GM12878 (cell line): ENCODE data around the gene SYCE3. TPM values are rescaled to one million over a fixed set of nuclear protein-coding genes. Genes with fewer than 3 reads are reported as not detected.

ENCODE experiments used
- BHLHE40 ChIP-seq, 2 experiments: fragments of 450-650 bp in 1 of 2; IDR thresholded peaks; 2 replicates each; pipeline ENCODE4 v1.6.1; 2011 to 2017; ENCODE audit warnings: low read depth in 2 of 2, borderline replicate concordance in 1 of 2, improper control_type of control experiment in 1 of 2, low read length in 1 of 2, mild to moderate bottlenecking in 1 of 2
- CHD2 ChIP-seq: IDR thresholded peaks from 2 replicates; pipeline ENCODE4 v1.6.1; 2011; ENCODE audit warnings: low read depth, low read length, improper control_type of control experiment, borderline replicate concordance
- ESRRA ChIP-seq: IDR thresholded peaks from 2 replicates; pipeline ENCODE4 v1.6.1; 2012; ENCODE audit warnings: mild to moderate bottlenecking, low read length, improper control_type of control experiment
- HDGF ChIP-seq: fragments of 450-650 bp; IDR thresholded peaks from 2 replicates; pipeline ENCODE4 v1.6.1; 2016; ENCODE audit warnings: antibody characterized with exemption
- IKZF1 ChIP-seq: fragments of 450-650 bp; conservative IDR thresholded peaks from 2 replicates; pipeline ENCODE4 v1.6.1; 2017; ENCODE audit warnings: antibody characterized with exemption, mild to moderate bottlenecking
- NFYA ChIP-seq: IDR thresholded peaks from 2 replicates; pipeline ENCODE4 v1.6.1; 2011; ENCODE audit warnings: low read depth, mild to moderate bottlenecking, low read length, improper control_type of control experiment, borderline replicate concordance
- RBBP5 ChIP-seq: fragments of 200-600 bp; sonication (generic); conservative IDR thresholded peaks from 2 replicates; pipeline ENCODE4 v1.6.1; 2016
- STAT1 ChIP-seq: fragments of 450-650 bp; conservative IDR thresholded peaks from 2 replicates; pipeline ENCODE4 v1.6.1; 2014; ENCODE audit warnings: antibody characterized with exemption, mild to moderate bottlenecking
- SUPT20H ChIP-seq: IDR thresholded peaks from 2 replicates; pipeline ENCODE4 v1.6.1; 2011; ENCODE audit warnings: low read depth, mild to moderate bottlenecking, low read length, moderate library complexity, borderline replicate concordance; ENCODE audit not compliant: control insufficient read depth
- polyA plus RNA-seq, 11 experiments: library from polyadenylated mRNA; depleted of rRNA in 4 of 11; unstranded in 6 of 11; stranded (reverse) in 5 of 11; fragments of >200 nt; fragmentation: Nextera tagmentation in 4 of 11; fragmentation: Illumina TruSeq in 1 of 11; extraction: Ambion mirVana in 4 of 11; extraction: Trizol in 1 of 11; gene quantifications; 1 replicate in 1 of 11; 2 replicates in 10 of 11; pipeline versions ENCODE4 v1.2.1 to v1.2.3, GENCODE V29; 2011 to 2016; ENCODE audit warnings: inconsistent platforms in 2 of 11, missing spikeins in 2 of 11, low read depth in 1 of 11
- total RNA-seq, 4 experiments: library from RNA; depleted of rRNA in 3 of 4; stranded (reverse); fragments of >200 nt in 3 of 4; fragmentation: Illumina TruSeq in 1 of 4; extraction: Trizol in 1 of 4; gene quantifications; 2 replicates each; pipeline versions ENCODE4 v1.2.1 to v1.2.3, GENCODE V29; 2013 to 2021
- TF ChIP-seq, protein P1 (sequence below): fragments of 450-650 bp; IDR thresholded peaks from 2 replicates; pipeline ENCODE4 v1.6.1; 2017; ENCODE audit warnings: mild to moderate bottlenecking, moderate library complexity
- TF ChIP-seq, protein P2 (sequence below): fragments of 450-650 bp; IDR thresholded peaks from 2 replicates; pipeline ENCODE4 v1.6.1; 2017; ENCODE audit warnings: mild to moderate bottlenecking
- TF ChIP-seq, protein P3 (sequence below): fragments of 450-650 bp; IDR thresholded peaks from 2 replicates; pipeline ENCODE4 v1.6.1; 2016; ENCODE audit warnings: mild to moderate bottlenecking
- TF ChIP-seq, protein P4 (sequence below): IDR thresholded peaks from 2 replicates; pipeline ENCODE4 v1.6.1; 2011; ENCODE audit warnings: borderline replicate concordance, low read depth, mild to moderate bottlenecking, moderate library complexity, mixed read lengths, low read length; ENCODE audit not compliant: insufficient read depth; ENCODE audit errors: extremely low read length
- TF ChIP-seq, protein P5 (sequence below), 3 experiments: IDR thresholded peaks in 2 of 3; conservative IDR thresholded peaks in 1 of 3; 2 replicates each; pipeline ENCODE4 v1.5.1; 2011; ENCODE audit warnings: low read depth in 3 of 3, low read length in 3 of 3, mild to moderate bottlenecking in 3 of 3, control low read depth in 2 of 3, moderate library complexity in 2 of 3, inconsistent platforms in 1 of 3, mixed read lengths in 1 of 3; ENCODE audit not compliant: control insufficient read depth in 2 of 3, insufficient read depth in 1 of 3; ENCODE audit errors: extremely low read depth in 1 of 3

The SYCE3 gene
- total and polyA plus RNA-seq, 10 of the 15 experiments (the other 5 are each of a cell fraction or from before 2014, with no cell fraction given), result 0.38 to 0.91 (median 0.76) TPM; not detected in 4

DNA sequence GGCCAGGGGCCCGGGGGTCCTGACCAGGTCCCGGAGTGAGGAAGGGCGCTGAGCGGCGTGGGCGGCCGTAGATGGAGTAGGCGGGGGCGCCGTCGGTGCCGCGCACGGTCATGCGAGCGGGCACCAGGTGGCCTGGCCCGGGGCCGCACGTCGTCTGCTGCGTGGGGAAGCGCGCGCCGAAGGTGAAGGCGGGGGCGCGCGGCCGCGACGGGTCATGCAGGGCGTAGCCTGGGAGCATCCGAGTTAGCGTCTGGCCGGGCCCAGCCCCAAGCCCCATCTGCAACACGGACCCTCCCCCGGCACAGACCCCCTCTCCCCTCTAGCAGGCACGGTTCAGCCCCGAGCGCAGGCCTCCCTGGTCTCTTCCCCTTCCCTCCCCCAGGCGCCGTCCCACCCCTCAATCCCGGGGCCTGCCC lies 31.2 kb downstream of the SYCE3 start (continued):
- TF ChIP-seq, protein P1, sequence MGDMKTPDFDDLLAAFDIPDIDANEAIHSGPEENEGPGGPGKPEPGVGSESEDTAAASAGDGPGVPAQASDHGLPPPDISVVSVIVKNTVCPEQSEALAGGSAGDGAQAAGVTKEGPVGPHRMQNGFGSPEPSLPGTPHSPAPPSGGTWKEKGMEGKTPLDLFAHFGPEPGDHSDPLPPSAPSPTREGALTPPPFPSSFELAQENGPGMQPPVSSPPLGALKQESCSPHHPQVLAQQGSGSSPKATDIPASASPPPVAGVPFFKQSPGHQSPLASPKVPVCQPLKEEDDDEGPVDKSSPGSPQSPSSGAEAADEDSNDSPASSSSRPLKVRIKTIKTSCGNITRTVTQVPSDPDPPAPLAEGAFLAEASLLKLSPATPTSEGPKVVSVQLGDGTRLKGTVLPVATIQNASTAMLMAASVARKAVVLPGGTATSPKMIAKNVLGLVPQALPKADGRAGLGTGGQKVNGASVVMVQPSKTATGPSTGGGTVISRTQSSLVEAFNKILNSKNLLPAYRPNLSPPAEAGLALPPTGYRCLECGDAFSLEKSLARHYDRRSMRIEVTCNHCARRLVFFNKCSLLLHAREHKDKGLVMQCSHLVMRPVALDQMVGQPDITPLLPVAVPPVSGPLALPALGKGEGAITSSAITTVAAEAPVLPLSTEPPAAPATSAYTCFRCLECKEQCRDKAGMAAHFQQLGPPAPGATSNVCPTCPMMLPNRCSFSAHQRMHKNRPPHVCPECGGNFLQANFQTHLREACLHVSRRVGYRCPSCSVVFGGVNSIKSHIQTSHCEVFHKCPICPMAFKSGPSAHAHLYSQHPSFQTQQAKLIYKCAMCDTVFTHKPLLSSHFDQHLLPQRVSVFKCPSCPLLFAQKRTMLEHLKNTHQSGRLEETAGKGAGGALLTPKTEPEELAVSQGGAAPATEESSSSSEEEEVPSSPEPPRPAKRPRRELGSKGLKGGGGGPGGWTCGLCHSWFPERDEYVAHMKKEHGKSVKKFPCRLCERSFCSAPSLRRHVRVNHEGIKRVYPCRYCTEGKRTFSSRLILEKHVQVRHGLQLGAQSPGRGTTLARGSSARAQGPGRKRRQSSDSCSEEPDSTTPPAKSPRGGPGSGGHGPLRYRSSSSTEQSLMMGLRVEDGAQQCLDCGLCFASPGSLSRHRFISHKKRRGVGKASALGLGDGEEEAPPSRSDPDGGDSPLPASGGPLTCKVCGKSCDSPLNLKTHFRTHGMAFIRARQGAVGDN, result peak; percentile 79
- TF ChIP-seq ESRRA (no peak), BHLHE40 (IDR thresholded peaks at IDR 0.05; ENCODE audit: borderline replicate concordance in 1 of 2, low read depth in 2 of 2, low read length in 1 of 2) (peak; percentile 45 to 90; a peak in 3 of 4 replicates), IKZF1 (peak; percentile 54; the same call in 1 of the 2 replicates), RBBP5 (no peak), HDGF (no peak), SUPT20H (no peak), STAT1 (no peak), CHD2 (0 out of 2 replicates have a peak, but pooled peaks have one; percentile 17), NFYA (no peak)
- TF ChIP-seq, protein P2, sequence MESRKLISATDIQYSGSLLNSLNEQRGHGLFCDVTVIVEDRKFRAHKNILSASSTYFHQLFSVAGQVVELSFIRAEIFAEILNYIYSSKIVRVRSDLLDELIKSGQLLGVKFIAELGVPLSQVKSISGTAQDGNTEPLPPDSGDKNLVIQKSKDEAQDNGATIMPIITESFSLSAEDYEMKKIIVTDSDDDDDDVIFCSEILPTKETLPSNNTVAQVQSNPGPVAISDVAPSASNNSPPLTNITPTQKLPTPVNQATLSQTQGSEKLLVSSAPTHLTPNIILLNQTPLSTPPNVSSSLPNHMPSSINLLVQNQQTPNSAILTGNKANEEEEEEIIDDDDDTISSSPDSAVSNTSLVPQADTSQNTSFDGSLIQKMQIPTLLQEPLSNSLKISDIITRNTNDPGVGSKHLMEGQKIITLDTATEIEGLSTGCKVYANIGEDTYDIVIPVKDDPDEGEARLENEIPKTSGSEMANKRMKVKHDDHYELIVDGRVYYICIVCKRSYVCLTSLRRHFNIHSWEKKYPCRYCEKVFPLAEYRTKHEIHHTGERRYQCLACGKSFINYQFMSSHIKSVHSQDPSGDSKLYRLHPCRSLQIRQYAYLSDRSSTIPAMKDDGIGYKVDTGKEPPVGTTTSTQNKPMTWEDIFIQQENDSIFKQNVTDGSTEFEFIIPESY, result no peak
- TF ChIP-seq, protein P3, sequence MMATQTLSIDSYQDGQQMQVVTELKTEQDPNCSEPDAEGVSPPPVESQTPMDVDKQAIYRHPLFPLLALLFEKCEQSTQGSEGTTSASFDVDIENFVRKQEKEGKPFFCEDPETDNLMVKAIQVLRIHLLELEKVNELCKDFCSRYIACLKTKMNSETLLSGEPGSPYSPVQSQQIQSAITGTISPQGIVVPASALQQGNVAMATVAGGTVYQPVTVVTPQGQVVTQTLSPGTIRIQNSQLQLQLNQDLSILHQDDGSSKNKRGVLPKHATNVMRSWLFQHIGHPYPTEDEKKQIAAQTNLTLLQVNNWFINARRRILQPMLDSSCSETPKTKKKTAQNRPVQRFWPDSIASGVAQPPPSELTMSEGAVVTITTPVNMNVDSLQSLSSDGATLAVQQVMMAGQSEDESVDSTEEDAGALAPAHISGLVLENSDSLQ, result no peak
- TF ChIP-seq, protein P4, sequence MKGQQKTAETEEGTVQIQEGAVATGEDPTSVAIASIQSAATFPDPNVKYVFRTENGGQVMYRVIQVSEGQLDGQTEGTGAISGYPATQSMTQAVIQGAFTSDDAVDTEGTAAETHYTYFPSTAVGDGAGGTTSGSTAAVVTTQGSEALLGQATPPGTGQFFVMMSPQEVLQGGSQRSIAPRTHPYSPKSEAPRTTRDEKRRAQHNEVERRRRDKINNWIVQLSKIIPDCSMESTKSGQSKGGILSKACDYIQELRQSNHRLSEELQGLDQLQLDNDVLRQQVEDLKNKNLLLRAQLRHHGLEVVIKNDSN, result no peak
- TF ChIP-seq, protein P5, sequence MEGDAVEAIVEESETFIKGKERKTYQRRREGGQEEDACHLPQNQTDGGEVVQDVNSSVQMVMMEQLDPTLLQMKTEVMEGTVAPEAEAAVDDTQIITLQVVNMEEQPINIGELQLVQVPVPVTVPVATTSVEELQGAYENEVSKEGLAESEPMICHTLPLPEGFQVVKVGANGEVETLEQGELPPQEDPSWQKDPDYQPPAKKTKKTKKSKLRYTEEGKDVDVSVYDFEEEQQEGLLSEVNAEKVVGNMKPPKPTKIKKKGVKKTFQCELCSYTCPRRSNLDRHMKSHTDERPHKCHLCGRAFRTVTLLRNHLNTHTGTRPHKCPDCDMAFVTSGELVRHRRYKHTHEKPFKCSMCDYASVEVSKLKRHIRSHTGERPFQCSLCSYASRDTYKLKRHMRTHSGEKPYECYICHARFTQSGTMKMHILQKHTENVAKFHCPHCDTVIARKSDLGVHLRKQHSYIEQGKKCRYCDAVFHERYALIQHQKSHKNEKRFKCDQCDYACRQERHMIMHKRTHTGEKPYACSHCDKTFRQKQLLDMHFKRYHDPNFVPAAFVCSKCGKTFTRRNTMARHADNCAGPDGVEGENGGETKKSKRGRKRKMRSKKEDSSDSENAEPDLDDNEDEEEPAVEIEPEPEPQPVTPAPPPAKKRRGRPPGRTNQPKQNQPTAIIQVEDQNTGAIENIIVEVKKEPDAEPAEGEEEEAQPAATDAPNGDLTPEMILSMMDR (IDR thresholded peaks at IDR 0.05 in 2 of 3, conservative IDR thresholded peaks at IDR 0.05 in 1 of 3; ENCODE audit: control insufficient read depth in 2 of 3, extremely low read depth in 1 of 3, insufficient read depth in 1 of 3, low read depth in 3 of 3, low read length in 3 of 3), result no peak
